ENCODE results near the gene EMC1. TPM values are rescaled to one million over a fixed set of nuclear protein-coding genes. Genes with fewer than 3 reads are reported as not detected.

Gene EMC1
- total and polyA plus RNA-seq, 2 donors (not counting 3 experiments of a cell fraction or from before 2014, with no cell fraction given), result 77.5 to 164 TPM

DNA sequence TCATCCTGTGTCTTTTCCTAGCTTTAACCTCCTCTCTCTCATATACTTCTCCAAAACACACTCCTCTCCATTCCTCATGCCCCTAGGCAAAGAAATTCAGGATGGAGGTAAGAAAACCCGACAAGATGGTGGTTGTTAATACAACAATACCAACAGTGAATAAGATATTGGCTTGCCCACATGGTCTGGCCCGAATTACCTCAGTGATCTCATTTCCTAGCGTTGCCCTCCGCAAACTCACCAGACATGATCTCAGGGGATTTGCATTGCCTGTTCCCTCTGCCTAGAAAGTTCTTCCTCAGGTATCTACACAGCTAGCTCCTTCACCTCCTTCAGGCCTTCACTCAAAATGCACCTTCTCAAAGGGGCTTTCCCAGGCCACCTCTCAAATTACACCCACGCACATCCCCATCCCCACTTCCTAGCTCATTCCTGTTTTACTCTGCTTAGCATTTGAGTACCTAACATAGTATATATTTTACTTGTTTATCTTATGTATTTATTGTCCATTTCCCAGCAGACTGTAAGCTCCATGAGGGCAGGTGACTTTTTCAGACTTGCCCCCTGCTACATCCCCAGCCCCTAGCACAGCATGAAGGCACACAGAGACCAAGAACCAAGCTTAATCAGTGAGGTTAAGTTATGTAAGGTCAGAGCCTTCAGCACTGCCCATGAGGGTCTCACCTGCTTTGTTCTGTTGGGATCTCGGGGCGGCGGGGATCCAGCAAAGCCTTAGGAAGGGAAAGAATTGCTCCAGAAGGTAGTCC lies 31.1 kb downstream of the EMC1 start:
- DNase-seq (ENCODE audit: low read depth, low spot score) (no peak), FAIRE-seq (no peak)
- ChIA-PET POLR2A (no interaction called here), CTCF (interaction anchor here (1.0 to 1.7 kb wide), 2 partner anchors 10 to 21 kb away, joined by 4 read pairs; no protein-coding TSS in a partner anchor)
- no peak for TF ChIP-seq POLR2A (IDR thresholded peaks at IDR 0.05; ENCODE audit: low read depth, low read length)
- TF ChIP-seq, protein P1, sequence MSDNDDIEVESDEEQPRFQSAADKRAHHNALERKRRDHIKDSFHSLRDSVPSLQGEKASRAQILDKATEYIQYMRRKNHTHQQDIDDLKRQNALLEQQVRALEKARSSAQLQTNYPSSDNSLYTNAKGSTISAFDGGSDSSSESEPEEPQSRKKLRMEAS (IDR thresholded peaks at IDR 0.05; ENCODE audit: insufficient read depth, insufficient read length), result no peak
- no peak for TF ChIP-seq EZH2 (IDR thresholded peaks at IDR 0.05; ENCODE audit: borderline replicate concordance, low read depth, low read length, severe bottlenecking)
- no peak for TF ChIP-seq MYC (IDR thresholded peaks at IDR 0.05; ENCODE audit: low read depth, low read length)
- no peak for TF ChIP-seq JUN (IDR thresholded peaks at IDR 0.05; ENCODE audit: borderline replicate concordance, insufficient read depth, insufficient read length, low read depth)
- TF ChIP-seq FOS (IDR thresholded peaks at IDR 0.05; ENCODE audit: borderline replicate concordance, insufficient read depth, low read length), result no peak
- TF ChIP-seq, protein P2, sequence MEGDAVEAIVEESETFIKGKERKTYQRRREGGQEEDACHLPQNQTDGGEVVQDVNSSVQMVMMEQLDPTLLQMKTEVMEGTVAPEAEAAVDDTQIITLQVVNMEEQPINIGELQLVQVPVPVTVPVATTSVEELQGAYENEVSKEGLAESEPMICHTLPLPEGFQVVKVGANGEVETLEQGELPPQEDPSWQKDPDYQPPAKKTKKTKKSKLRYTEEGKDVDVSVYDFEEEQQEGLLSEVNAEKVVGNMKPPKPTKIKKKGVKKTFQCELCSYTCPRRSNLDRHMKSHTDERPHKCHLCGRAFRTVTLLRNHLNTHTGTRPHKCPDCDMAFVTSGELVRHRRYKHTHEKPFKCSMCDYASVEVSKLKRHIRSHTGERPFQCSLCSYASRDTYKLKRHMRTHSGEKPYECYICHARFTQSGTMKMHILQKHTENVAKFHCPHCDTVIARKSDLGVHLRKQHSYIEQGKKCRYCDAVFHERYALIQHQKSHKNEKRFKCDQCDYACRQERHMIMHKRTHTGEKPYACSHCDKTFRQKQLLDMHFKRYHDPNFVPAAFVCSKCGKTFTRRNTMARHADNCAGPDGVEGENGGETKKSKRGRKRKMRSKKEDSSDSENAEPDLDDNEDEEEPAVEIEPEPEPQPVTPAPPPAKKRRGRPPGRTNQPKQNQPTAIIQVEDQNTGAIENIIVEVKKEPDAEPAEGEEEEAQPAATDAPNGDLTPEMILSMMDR (IDR thresholded peaks at IDR 0.05; ENCODE audit: extremely low read depth in 1 of 2, insufficient read depth in 1 of 2, low read depth in 1 of 2, low read length in 2 of 2), result no peak
- no peak for TF ChIP-seq POLR2AphosphoS5 (IDR thresholded peaks at IDR 0.05; ENCODE audit: insufficient read depth, low read depth, low read length)
- no peak for TF ChIP-seq GATA2 (IDR thresholded peaks at IDR 0.05; ENCODE audit: insufficient read depth, insufficient read length, low read depth, low read length)
- no peaks in the 10 kb centered on the region for H3K4me1 ChIP-seq (ENCODE audit: control insufficient read depth, extremely low read depth, insufficient read depth, low read length)
- no peaks in the 10 kb centered on the region for H3K27me3 ChIP-seq (ENCODE audit: control insufficient read depth in 2 of 2, insufficient read depth in 2 of 2, low read length in 2 of 2)
- no TSS peak for BruUV-seq (replicated peaks)
- H3K4me3 ChIP-seq (replicated peaks in 1 of 3; ENCODE audit: insufficient read depth in 1 of 3, low read depth in 1 of 3, low read length in 3 of 3), result no peak overlapping the region
- no peaks in the 10 kb centered on the region for H3K79me2 ChIP-seq (ENCODE audit: control insufficient read depth, insufficient read depth, low read length)
- no peaks in the 10 kb centered on the region for H4K20me1 ChIP-seq (replicated peaks; ENCODE audit: control insufficient read depth, extremely low read depth, insufficient read depth, low read length)
- dilution Hi-C loops (cut with MboI; ENCODE audit: extremely low pct_ligation_motif_present, low sequenced_read_pairs) (no loop called here), intact Hi-C loops (cut with micrococcal nuclease) (no loop called here)
- no peak overlapping the region for H2AFZ ChIP-seq (ENCODE audit: low read depth, low read length)
- H3K9ac ChIP-seq (replicated peaks; ENCODE audit: extremely low read depth, insufficient read depth, low read length), result no peak overlapping the region
- no peak overlapping the region for H3K4me2 ChIP-seq (ENCODE audit: insufficient read depth, low read length)
- no peaks in the 10 kb centered on the region for H3K9me1 ChIP-seq (replicated peaks; ENCODE audit: control insufficient read depth, extremely low read depth, insufficient read depth, low read length)
- H3K9me3 ChIP-seq (replicated peaks; ENCODE audit: control insufficient read depth, insufficient read depth, low read length), result no peaks in the 10 kb centered on the region
- H3K27ac ChIP-seq (ENCODE audit: insufficient read depth, low read depth, low read length), result no peak overlapping the region
- H3K36me3 ChIP-seq (ENCODE audit: control insufficient read depth in 2 of 2, extremely low read depth in 1 of 2, insufficient read depth in 2 of 2, low read length in 2 of 2), result peaks cover 23 to 40% of the 10 kb centered on the region in 2 experiments

Data from endothelial cell of umbilical vein (primary cell).